Astrocyte of the hippocampus (primary cell): ENCODE measurements around the gene KARS1.

Source experiments
- DNase-seq: peaks from one replicate; pipeline ENCODE4 v3.0.0; 2011; ENCODE audit warnings: low read depth, low spot score

KARS1 gene

GRCh38 chr16:75579281-75579834 is 68.1 kb downstream of the KARS1 start:
- DNase-seq, result peak; percentile 44

- DNase-seq, result no peak
These were observed 68.7 kb downstream of the KARS1 start for GRCh38 chr16:75578725-75579124.

GRCh38 chr16:75578212-75578611 is 69.3 kb downstream of the KARS1 start:
- no peak for DNase-seq
